Prostate gland (tissue), 2 donors: ENCODE results near the gene TIGD1.

Experiments
- POLR2A ChIP-seq: fragments of 450-650 bp; IDR thresholded peaks from one replicate; pipeline ENCODE4 v1.6.1; 2016; ENCODE audit warnings: antibody characterized with exemption, mild to moderate bottlenecking
- TF ChIP-seq, protein P1 (sequence below), 4 experiments: fragments of 200-600 bp in 2 of 4; fragments of 450-650 bp in 2 of 4; sonication (generic) in 2 of 4; IDR thresholded peaks; 1 replicate in 3 of 4; 2 replicates in 1 of 4; pipeline ENCODE4 v1.5.1; 2016 to 2019; ENCODE audit warnings: antibody characterized with exemption in 4 of 4, mild to moderate bottlenecking in 2 of 4, moderate library complexity in 2 of 4

DNA sequence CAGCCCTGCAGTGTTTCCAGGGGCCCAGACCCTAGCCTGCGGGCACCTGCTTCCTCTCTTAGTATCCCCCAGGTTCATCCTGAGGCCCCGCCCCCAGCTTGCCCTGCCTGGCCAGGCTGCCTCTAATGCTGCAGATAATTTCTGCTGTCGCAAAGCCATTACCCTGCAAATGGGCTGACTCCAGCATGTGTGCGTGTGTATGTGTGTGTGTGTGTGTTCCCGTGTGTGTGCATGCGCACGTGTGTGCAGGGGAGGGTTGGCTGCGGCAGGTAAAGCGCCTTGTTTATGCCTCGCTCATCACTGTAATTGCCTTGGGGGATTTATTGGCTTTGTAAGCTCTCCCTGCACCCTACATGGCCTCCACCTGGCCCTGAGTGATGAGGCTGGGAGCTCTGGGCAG lies 37.8 kb downstream of the TIGD1 start:
- TF ChIP-seq, protein P1, sequence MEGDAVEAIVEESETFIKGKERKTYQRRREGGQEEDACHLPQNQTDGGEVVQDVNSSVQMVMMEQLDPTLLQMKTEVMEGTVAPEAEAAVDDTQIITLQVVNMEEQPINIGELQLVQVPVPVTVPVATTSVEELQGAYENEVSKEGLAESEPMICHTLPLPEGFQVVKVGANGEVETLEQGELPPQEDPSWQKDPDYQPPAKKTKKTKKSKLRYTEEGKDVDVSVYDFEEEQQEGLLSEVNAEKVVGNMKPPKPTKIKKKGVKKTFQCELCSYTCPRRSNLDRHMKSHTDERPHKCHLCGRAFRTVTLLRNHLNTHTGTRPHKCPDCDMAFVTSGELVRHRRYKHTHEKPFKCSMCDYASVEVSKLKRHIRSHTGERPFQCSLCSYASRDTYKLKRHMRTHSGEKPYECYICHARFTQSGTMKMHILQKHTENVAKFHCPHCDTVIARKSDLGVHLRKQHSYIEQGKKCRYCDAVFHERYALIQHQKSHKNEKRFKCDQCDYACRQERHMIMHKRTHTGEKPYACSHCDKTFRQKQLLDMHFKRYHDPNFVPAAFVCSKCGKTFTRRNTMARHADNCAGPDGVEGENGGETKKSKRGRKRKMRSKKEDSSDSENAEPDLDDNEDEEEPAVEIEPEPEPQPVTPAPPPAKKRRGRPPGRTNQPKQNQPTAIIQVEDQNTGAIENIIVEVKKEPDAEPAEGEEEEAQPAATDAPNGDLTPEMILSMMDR (IDR thresholded peaks at IDR 0.05): no peak
- no peak for TF ChIP-seq POLR2A
